Measurements from ENCODE around the gene PABPC1L2B.
"Not testable (repeated sequence)": the region's sequence is repeated elsewhere in the genome, so short reads cannot be mapped to it uniquely, and the experiment has no call there.

GRCh38 chrX:72971859-72972258 lies 30.9 kb upstream of the PABPC1L2B start:
- not testable (repeated sequence) for TF ChIP-seq HNF4G (IDR thresholded peaks at IDR 0.05); CTCF (IDR thresholded peaks at IDR 0.05; ENCODE audit: low read depth, low read length, missing input control); RAD21 (IDR thresholded peaks at IDR 0.05); YY1 (IDR thresholded peaks at IDR 0.05); SP1 (IDR thresholded peaks at IDR 0.05); ZBTB33 (IDR thresholded peaks at IDR 0.05); JUND (IDR thresholded peaks at IDR 0.05); TAF1 (conservative IDR thresholded peaks at IDR 0.05); GABPA (IDR thresholded peaks at IDR 0.05 in 1 of 2, conservative IDR thresholded peaks at IDR 0.05 in 1 of 2); RXRA (IDR thresholded peaks at IDR 0.05); MAX (IDR thresholded peaks at IDR 0.05)
- TF ChIP-seq, protein P1, sequence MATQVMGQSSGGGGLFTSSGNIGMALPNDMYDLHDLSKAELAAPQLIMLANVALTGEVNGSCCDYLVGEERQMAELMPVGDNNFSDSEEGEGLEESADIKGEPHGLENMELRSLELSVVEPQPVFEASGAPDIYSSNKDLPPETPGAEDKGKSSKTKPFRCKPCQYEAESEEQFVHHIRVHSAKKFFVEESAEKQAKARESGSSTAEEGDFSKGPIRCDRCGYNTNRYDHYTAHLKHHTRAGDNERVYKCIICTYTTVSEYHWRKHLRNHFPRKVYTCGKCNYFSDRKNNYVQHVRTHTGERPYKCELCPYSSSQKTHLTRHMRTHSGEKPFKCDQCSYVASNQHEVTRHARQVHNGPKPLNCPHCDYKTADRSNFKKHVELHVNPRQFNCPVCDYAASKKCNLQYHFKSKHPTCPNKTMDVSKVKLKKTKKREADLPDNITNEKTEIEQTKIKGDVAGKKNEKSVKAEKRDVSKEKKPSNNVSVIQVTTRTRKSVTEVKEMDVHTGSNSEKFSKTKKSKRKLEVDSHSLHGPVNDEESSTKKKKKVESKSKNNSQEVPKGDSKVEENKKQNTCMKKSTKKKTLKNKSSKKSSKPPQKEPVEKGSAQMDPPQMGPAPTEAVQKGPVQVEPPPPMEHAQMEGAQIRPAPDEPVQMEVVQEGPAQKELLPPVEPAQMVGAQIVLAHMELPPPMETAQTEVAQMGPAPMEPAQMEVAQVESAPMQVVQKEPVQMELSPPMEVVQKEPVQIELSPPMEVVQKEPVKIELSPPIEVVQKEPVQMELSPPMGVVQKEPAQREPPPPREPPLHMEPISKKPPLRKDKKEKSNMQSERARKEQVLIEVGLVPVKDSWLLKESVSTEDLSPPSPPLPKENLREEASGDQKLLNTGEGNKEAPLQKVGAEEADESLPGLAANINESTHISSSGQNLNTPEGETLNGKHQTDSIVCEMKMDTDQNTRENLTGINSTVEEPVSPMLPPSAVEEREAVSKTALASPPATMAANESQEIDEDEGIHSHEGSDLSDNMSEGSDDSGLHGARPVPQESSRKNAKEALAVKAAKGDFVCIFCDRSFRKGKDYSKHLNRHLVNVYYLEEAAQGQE (IDR thresholded peaks at IDR 0.05): not testable (repeated sequence)

Measured in liver (tissue), 3 donors.